ENCODE measurements around the gene AMBN.

The AMBN gene

GRCh38 chr4:70654605-70655011 is 62.6 kb downstream of the AMBN start (continued):
- TF ChIP-seq, protein P1, sequence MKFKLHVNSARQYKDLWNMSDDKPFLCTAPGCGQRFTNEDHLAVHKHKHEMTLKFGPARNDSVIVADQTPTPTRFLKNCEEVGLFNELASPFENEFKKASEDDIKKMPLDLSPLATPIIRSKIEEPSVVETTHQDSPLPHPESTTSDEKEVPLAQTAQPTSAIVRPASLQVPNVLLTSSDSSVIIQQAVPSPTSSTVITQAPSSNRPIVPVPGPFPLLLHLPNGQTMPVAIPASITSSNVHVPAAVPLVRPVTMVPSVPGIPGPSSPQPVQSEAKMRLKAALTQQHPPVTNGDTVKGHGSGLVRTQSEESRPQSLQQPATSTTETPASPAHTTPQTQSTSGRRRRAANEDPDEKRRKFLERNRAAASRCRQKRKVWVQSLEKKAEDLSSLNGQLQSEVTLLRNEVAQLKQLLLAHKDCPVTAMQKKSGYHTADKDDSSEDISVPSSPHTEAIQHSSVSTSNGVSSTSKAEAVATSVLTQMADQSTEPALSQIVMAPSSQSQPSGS (tag by site-specific recombination; IDR thresholded peaks at IDR 0.05; ENCODE audit: low read depth), result no peak
- TF ChIP-seq ZNF830 (tag by site-specific recombination; IDR thresholded peaks at IDR 0.05; ENCODE audit: low read depth), result no peak
- TF ChIP-seq ZNF561 (tag by site-specific recombination; IDR thresholded peaks at IDR 0.05; ENCODE audit: borderline replicate concordance), result no peak
